HCT116 (cell line): ENCODE results near the gene LIN7A. TPM values are rescaled to one million over a fixed set of nuclear protein-coding genes. Genes with fewer than 3 reads are reported as not detected.

Source experiments
- ATAC-seq: fragments of 200-7000 bp; cut with Tn5 transposase; 2 replicates; pipeline ENCODE4 v1.9.1; 2020; ENCODE audit warnings: mild to moderate bottlenecking, moderate library complexity
- BruUV-seq: library from RNA; stranded (reverse); fragments of 400-500 nt; replicated peaks from 2 replicates; lab custom pipeline; 2021; lab: Mats Ljungman, UMichigan
- CTCF ChIA-PET: fragments of 300-600 bp; sonication (Branson Sonifier 250); formaldehyde crosslinking; loops from one replicate; lab custom pipeline; 2021; ENCODE audit warnings: antibody characterized with exemption; lab: Charles Lee
- POLR2A ChIA-PET: fragments of 300-600, 350-600 bp; sonication (Branson Sonifier 250); formaldehyde crosslinking; loops from one replicate; lab custom pipeline; 2021; ENCODE audit warnings: antibody characterized with exemption; lab: Charles Lee
- RAD21 ChIA-PET, 2 experiments: fragments of 300-600 bp; sonication (Branson Sonifier 250); formaldehyde crosslinking; loops; one replicate each; lab custom pipeline; 2023; ENCODE audit warnings: low total read pairs in 2 of 2; ENCODE audit not compliant: uncharacterized antibody in 2 of 2, unreplicated experiment in 2 of 2, low non-redundant PET in 1 of 2; lab: Charles Lee
- DNase-seq: peaks from one replicate; pipeline ENCODE4 v3.0.0-alpha.2; 2010; ENCODE audit warnings: low read depth, low spot score
- H2AFZ ChIP-seq: fragments of 200-600 bp; shearing (Covaris generic), sonication (generic); 2 replicates; pipeline ENCODE4 v1.6.1; 2017; ENCODE audit warnings: low read depth, mixed run types, mixed read lengths, antibody characterized with exemption, low read length; ENCODE audit not compliant: poor library complexity, severe bottlenecking
- H3K27ac ChIP-seq: 2 replicates; pipeline ENCODE4 v1.5.1; 2012; ENCODE audit warnings: low read depth, low read length
- H3K27me3 ChIP-seq: fragments of 200-600 bp; sonication (generic); 2 replicates; pipeline ENCODE4 v1.6.1; 2016; ENCODE audit warnings: mixed run types, low read length, mixed read lengths; ENCODE audit not compliant: insufficient read depth
- H3K36me3 ChIP-seq, 2 experiments: fragments of 200-500 bp in 1 of 2; fragments of 200-600 bp in 1 of 2; sonication (Bioruptor generic) in 1 of 2; sonication (generic) in 1 of 2; 2 replicates each; pipeline versions ENCODE4 v1.5.1 to v1.6.1; 2014 to 2016; ENCODE audit warnings: low read length in 2 of 2, inconsistent platforms in 1 of 2, mixed read lengths in 1 of 2, mixed run types in 1 of 2; ENCODE audit not compliant: insufficient read depth in 2 of 2, control insufficient read depth in 1 of 2
- H3K4me1 ChIP-seq, 2 experiments: fragments of 200-600 bp in 1 of 2; sonication (generic) in 1 of 2; 2 replicates each; pipeline versions ENCODE4 v1.5.1 to v1.6.1; 2012 to 2017; ENCODE audit warnings: low read length in 2 of 2, inconsistent platforms in 1 of 2, mild to moderate bottlenecking in 1 of 2, mixed read lengths in 1 of 2, mixed run types in 1 of 2, moderate library complexity in 1 of 2; ENCODE audit not compliant: insufficient read depth in 2 of 2, control insufficient read depth in 1 of 2
- H3K4me2 ChIP-seq: fragments of 200-600 bp; sonication (generic); 2 replicates; pipeline ENCODE4 v1.6.1; 2017; ENCODE audit warnings: mixed run types, low read length, mixed read lengths
- H3K4me3 ChIP-seq, 2 experiments: fragments of 200-600 bp in 1 of 2; sonication (generic) in 1 of 2; replicated peaks in 1 of 2; 2 replicates each; pipeline ENCODE4 v1.5.1; 2011 to 2016; ENCODE audit warnings: low read length in 2 of 2, control low read depth in 1 of 2, low read depth in 1 of 2, mild to moderate bottlenecking in 1 of 2, mixed read lengths in 1 of 2, mixed run types in 1 of 2
- H3K79me2 ChIP-seq: fragments of 200-600 bp; sonication (generic); 2 replicates; pipeline ENCODE4 v1.6.1; 2017; ENCODE audit warnings: mild to moderate bottlenecking, mixed run types, low read length, moderate library complexity, mixed read lengths; ENCODE audit not compliant: insufficient read depth
- H3K9ac ChIP-seq: fragments of 200-600 bp; sonication (generic); 2 replicates; pipeline ENCODE4 v1.6.1; 2016; ENCODE audit warnings: low read length, mixed read lengths
- H3K9me2 ChIP-seq: fragments of 200-600 bp; sonication (generic), shearing (Covaris generic); 2 replicates; pipeline ENCODE4 v1.6.1; 2017; ENCODE audit warnings: mixed run types, mild to moderate bottlenecking, moderate library complexity; ENCODE audit not compliant: insufficient read depth
- H3K9me3 ChIP-seq, 2 experiments: fragments of 200-500 bp in 1 of 2; fragments of 200-600 bp in 1 of 2; sonication (Bioruptor generic) in 1 of 2; sonication (generic) in 1 of 2; 2 replicates each; pipeline ENCODE4 v1.6.1; 2014 to 2017; ENCODE audit warnings: low read length in 2 of 2, mixed read lengths in 2 of 2, inconsistent platforms in 1 of 2, low read depth in 1 of 2, mild to moderate bottlenecking in 1 of 2, mixed run types in 1 of 2, moderate library complexity in 1 of 2; ENCODE audit not compliant: control insufficient read depth in 1 of 2, insufficient read depth in 1 of 2
- H4K20me1 ChIP-seq: fragments of 200-600 bp; sonication (generic), shearing (Covaris generic); 2 replicates; pipeline ENCODE4 v1.6.1; 2017; ENCODE audit warnings: mixed run types, mild to moderate bottlenecking, moderate library complexity; ENCODE audit not compliant: insufficient read depth
- CBX3 ChIP-seq: IDR thresholded peaks from 2 replicates; pipeline ENCODE4 v1.6.1; 2012; ENCODE audit warnings: low read depth
- CEBPB ChIP-seq: IDR thresholded peaks from 2 replicates; pipeline ENCODE4 v1.6.1; 2012; ENCODE audit warnings: low read depth
- EGR1 ChIP-seq: IDR thresholded peaks from 2 replicates; pipeline ENCODE4 v1.6.1; 2012; ENCODE audit warnings: low read depth
- ELF1 ChIP-seq: IDR thresholded peaks from 2 replicates; pipeline ENCODE4 v1.6.1; 2012; ENCODE audit warnings: low read depth, borderline replicate concordance
- EZH2phosphoT487 ChIP-seq: fragments of 200-600 bp; IDR thresholded peaks from 2 replicates; pipeline ENCODE4 v1.6.1; 2018; ENCODE audit warnings: antibody characterized with exemption, borderline replicate concordance
- POLR2A ChIP-seq: IDR thresholded peaks from 2 replicates; pipeline ENCODE4 v1.7.0; 2011; ENCODE audit warnings: borderline replicate concordance; ENCODE audit not compliant: insufficient read depth, insufficient read length; ENCODE audit errors: extremely low read depth
- RAD21 ChIP-seq: IDR thresholded peaks from 2 replicates; pipeline ENCODE4 v1.6.1; 2012; ENCODE audit warnings: low read depth, mild to moderate bottlenecking
- SP1 ChIP-seq: IDR thresholded peaks from 2 replicates; pipeline ENCODE4 v1.6.1; 2012; ENCODE audit warnings: low read depth
- SRF ChIP-seq: IDR thresholded peaks from 2 replicates; pipeline ENCODE4 v1.6.1; 2012; ENCODE audit warnings: low read depth
- TCF7L2 ChIP-seq: IDR thresholded peaks from 2 replicates; pipeline ENCODE4 v1.7.0; 2011; ENCODE audit warnings: borderline replicate concordance, inconsistent platforms; ENCODE audit not compliant: insufficient read depth, insufficient read length; ENCODE audit errors: extremely low read depth
- YY1 ChIP-seq: IDR thresholded peaks from 2 replicates; pipeline ENCODE4 v1.6.1; 2011; ENCODE audit warnings: low read length, low read depth, moderate library complexity, mild to moderate bottlenecking; ENCODE audit not compliant: insufficient replicate concordance; ENCODE audit errors: extremely low read depth
- ZNF274 ChIP-seq: fragments of 200-500 bp; sonication (Bioruptor generic); IDR thresholded peaks from 2 replicates; pipeline ENCODE4 v1.6.1; 2014; ENCODE audit warnings: mild to moderate bottlenecking, low read depth, low read length, inconsistent platforms
- intact Hi-C: fragments of 100-400 bp; cut with micrococcal nuclease; formaldehyde crosslinking; loops from 2 replicates; pipeline ENCODE4 v1.10.0; 2022
- total RNA-seq: library from RNA; stranded (reverse); gene quantifications from one replicate; pipeline ENCODE4 v1.2.1, GENCODE V29; 2021; ENCODE audit not compliant: unreplicated experiment
- TF ChIP-seq, protein P1 (sequence below): IDR thresholded peaks from 2 replicates; pipeline ENCODE4 v1.6.1; 2012
- TF ChIP-seq, protein P2 (sequence below): IDR thresholded peaks from 2 replicates; pipeline ENCODE4 v1.6.1; 2011; ENCODE audit warnings: mild to moderate bottlenecking, low read length, moderate library complexity; ENCODE audit not compliant: insufficient replicate concordance; ENCODE audit errors: extremely low read depth
- TF ChIP-seq, protein P3 (sequence below): IDR thresholded peaks from 2 replicates; pipeline ENCODE4 v1.6.1; 2012; ENCODE audit warnings: low read depth
- TF ChIP-seq, protein P4 (sequence below), 3 experiments: fragments of 200-600 bp in 1 of 3; sonication (generic) in 1 of 3; IDR thresholded peaks in 2 of 3; conservative IDR thresholded peaks in 1 of 3; 2 replicates each; pipeline ENCODE4 v1.5.1; 2012 to 2017; ENCODE audit warnings: low read depth in 2 of 3, low read length in 2 of 3, antibody characterized with exemption in 1 of 3, borderline replicate concordance in 1 of 3, control low read depth in 1 of 3, mild to moderate bottlenecking in 1 of 3, mixed read lengths in 1 of 3, mixed run types in 1 of 3, moderate library complexity in 1 of 3; ENCODE audit not compliant: insufficient read depth in 1 of 3

The LIN7A gene
- total RNA-seq, 1 experiment from 2014 or later, result 1.5 TPM

DNA sequence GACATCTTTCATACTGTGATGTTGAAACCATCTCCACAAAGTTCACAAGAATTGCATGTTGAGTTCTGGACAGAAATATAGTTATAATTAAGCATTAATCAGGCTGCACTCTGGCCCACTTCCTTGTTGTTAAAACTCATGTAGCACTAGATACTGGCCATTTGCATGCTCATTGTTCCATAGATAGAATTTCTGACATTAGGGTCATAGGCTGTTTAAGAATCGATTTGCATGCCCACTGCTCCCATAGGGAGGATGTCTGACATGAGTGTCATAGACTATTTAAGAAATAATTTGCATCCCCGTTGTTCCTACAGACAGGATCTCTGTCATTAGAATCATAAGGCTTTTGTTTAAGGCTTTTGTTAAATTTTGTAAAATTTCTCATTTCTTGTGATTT is 170.8 kb downstream of the LIN7A start:
- H3K9ac ChIP-seq, result no peak overlapping the region
- no peak overlapping the region for H3K4me2 ChIP-seq
- H3K36me3 ChIP-seq, result no peaks in the 10 kb centered on the region
- no peak for TF ChIP-seq CBX3
- TF ChIP-seq YY1, result no peak
- no peak for TF ChIP-seq EZH2phosphoT487
- TF ChIP-seq, protein P1, sequence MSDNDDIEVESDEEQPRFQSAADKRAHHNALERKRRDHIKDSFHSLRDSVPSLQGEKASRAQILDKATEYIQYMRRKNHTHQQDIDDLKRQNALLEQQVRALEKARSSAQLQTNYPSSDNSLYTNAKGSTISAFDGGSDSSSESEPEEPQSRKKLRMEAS, result no peak
- TF ChIP-seq CEBPB, result no peak
- TF ChIP-seq, protein P2, sequence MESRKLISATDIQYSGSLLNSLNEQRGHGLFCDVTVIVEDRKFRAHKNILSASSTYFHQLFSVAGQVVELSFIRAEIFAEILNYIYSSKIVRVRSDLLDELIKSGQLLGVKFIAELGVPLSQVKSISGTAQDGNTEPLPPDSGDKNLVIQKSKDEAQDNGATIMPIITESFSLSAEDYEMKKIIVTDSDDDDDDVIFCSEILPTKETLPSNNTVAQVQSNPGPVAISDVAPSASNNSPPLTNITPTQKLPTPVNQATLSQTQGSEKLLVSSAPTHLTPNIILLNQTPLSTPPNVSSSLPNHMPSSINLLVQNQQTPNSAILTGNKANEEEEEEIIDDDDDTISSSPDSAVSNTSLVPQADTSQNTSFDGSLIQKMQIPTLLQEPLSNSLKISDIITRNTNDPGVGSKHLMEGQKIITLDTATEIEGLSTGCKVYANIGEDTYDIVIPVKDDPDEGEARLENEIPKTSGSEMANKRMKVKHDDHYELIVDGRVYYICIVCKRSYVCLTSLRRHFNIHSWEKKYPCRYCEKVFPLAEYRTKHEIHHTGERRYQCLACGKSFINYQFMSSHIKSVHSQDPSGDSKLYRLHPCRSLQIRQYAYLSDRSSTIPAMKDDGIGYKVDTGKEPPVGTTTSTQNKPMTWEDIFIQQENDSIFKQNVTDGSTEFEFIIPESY, result no peak
- TF ChIP-seq, protein P3, sequence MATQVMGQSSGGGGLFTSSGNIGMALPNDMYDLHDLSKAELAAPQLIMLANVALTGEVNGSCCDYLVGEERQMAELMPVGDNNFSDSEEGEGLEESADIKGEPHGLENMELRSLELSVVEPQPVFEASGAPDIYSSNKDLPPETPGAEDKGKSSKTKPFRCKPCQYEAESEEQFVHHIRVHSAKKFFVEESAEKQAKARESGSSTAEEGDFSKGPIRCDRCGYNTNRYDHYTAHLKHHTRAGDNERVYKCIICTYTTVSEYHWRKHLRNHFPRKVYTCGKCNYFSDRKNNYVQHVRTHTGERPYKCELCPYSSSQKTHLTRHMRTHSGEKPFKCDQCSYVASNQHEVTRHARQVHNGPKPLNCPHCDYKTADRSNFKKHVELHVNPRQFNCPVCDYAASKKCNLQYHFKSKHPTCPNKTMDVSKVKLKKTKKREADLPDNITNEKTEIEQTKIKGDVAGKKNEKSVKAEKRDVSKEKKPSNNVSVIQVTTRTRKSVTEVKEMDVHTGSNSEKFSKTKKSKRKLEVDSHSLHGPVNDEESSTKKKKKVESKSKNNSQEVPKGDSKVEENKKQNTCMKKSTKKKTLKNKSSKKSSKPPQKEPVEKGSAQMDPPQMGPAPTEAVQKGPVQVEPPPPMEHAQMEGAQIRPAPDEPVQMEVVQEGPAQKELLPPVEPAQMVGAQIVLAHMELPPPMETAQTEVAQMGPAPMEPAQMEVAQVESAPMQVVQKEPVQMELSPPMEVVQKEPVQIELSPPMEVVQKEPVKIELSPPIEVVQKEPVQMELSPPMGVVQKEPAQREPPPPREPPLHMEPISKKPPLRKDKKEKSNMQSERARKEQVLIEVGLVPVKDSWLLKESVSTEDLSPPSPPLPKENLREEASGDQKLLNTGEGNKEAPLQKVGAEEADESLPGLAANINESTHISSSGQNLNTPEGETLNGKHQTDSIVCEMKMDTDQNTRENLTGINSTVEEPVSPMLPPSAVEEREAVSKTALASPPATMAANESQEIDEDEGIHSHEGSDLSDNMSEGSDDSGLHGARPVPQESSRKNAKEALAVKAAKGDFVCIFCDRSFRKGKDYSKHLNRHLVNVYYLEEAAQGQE, result no peak
- TF ChIP-seq EGR1, result no peak
- no peak for TF ChIP-seq RAD21
- TF ChIP-seq SRF, result no peak
- TF ChIP-seq POLR2A, result no peak
- TF ChIP-seq, protein P4, sequence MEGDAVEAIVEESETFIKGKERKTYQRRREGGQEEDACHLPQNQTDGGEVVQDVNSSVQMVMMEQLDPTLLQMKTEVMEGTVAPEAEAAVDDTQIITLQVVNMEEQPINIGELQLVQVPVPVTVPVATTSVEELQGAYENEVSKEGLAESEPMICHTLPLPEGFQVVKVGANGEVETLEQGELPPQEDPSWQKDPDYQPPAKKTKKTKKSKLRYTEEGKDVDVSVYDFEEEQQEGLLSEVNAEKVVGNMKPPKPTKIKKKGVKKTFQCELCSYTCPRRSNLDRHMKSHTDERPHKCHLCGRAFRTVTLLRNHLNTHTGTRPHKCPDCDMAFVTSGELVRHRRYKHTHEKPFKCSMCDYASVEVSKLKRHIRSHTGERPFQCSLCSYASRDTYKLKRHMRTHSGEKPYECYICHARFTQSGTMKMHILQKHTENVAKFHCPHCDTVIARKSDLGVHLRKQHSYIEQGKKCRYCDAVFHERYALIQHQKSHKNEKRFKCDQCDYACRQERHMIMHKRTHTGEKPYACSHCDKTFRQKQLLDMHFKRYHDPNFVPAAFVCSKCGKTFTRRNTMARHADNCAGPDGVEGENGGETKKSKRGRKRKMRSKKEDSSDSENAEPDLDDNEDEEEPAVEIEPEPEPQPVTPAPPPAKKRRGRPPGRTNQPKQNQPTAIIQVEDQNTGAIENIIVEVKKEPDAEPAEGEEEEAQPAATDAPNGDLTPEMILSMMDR (IDR thresholded peaks at IDR 0.05 in 2 of 3, conservative IDR thresholded peaks at IDR 0.05 in 1 of 3; ENCODE audit: borderline replicate concordance in 1 of 3, insufficient read depth in 1 of 3, low read depth in 2 of 3, low read length in 2 of 3), result no peak
- TF ChIP-seq TCF7L2, result no peak
- TF ChIP-seq SP1, result no peak
- TF ChIP-seq ZNF274, result no peak
- no peak for TF ChIP-seq ELF1
- intact Hi-C loops, result loop anchor here (10.0 kb wide), 1 partner anchor 452 kb away; no protein-coding TSS in a partner anchor
- H3K27me3 ChIP-seq, result peaks cover 4% of the 10 kb centered on the region; the same call in 1 of the 2 replicates
- no peak overlapping the region for H3K27ac ChIP-seq
- no peak overlapping the region for H2AFZ ChIP-seq
- H4K20me1 ChIP-seq, result no peaks in the 10 kb centered on the region
- no peaks in the 10 kb centered on the region for H3K4me1 ChIP-seq
- no peak overlapping the region for H3K4me3 ChIP-seq
- H3K79me2 ChIP-seq, result no peaks in the 10 kb centered on the region
- ChIA-PET RAD21 (no interaction called here), POLR2A (no interaction called here), CTCF (no interaction called here)
- no TSS peak for BruUV-seq
- DNase-seq (no peak), ATAC-seq (no peak)
- H3K9me2 ChIP-seq, result no peaks in the 10 kb centered on the region; the same call in 1 of the 2 replicates
- H3K9me3 ChIP-seq, result no peaks in the 10 kb centered on the region
